GM19455 (cell line): Measurements from ENCODE around the gene PRPF8.

Source experiments
- ATAC-seq: cut with Tn5 transposase; IDR thresholded peaks from one replicate; pipeline ENCODE4 v1.9.1; 2021; ENCODE audit not compliant: unreplicated experiment

Gene PRPF8

DNA sequence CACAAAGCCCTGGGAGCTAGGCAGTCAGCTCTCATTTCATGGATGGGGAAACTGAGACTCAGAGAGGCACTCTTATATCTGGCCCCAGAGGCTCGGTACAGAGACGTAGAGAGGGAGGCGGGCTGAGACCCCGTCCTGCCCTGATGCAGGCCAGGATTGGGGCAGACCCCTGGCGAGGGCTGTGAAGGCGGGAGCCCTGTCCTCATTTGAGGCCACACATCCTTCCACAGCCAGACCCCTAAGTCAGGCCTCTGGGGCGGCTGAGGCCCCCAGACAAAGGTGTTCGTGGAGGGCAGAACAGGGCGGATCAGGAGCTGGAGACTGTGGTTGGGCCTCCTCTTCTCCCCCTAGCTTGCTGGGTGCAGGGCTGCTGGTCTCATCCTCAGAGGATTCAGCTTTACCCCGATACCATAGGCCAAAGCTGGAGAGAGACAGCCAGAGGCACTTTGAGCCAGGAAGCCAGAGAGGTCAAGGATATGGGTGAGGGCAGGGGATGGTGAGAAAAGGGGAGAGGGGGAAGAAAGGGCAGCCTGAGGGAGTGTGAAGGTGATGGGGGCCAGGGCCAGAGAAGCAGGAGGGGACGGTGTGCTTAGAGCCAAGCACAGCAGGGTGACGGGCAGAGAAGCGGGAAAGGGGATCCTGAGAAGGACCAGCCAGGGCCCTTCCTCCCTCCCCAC lies 38.3 kb downstream of the PRPF8 start:
- ATAC-seq: no peak

DNA sequence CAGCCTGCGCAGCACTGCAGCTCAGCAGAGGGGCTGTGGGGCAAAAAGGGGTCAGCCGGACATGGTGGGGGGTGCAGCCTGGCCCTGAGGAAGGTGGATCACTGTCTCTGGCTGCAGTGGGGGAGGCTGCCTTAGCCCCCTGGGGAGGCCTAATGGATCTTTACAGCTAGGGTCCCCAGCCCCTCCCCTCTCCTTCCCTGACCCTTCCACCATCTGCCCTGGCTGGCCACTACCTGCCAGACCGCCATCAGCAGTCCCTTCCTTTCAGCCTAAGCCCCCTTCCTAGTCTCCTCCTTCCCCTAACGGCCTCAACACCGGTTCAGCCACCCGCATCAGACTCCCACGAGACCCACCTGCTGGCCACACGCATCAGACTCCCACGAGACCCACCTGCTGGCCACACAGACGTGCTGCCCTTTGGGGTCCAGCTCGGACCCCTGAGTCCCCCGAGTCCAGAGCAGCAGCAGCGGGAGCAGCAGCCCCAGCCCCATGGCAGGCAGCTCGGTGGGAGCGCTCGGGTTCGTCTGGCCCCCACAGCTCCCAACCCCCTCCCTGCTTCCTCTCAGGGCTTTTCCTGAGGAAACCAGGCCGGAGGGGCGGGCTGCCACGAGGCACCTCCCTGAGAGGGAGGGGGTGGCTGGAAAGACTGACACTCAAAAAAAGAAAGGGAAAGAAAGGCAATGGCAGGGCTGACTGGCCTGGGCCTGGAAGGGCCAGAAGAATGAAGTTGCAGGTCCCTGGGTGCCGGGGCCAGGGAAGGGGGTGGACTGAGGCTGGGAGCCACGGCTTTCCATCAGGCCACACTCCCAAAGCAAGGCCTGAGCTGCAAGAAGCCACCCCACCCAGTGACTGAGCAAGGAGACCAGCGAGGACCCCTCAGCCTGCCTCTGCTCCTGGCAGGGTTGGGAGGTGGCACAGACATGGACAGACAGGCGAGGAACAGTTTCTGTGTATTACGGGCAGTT lies 39.2 kb downstream of the PRPF8 start, which contains the start of gene SCARF1:
Gene SCARF1, minus strand, starts transcription at position 526 of the 965 bp plus-strand sequence. Its CDS starts 35 bp downstream, at position 491.
- ATAC-seq: no peak

DNA sequence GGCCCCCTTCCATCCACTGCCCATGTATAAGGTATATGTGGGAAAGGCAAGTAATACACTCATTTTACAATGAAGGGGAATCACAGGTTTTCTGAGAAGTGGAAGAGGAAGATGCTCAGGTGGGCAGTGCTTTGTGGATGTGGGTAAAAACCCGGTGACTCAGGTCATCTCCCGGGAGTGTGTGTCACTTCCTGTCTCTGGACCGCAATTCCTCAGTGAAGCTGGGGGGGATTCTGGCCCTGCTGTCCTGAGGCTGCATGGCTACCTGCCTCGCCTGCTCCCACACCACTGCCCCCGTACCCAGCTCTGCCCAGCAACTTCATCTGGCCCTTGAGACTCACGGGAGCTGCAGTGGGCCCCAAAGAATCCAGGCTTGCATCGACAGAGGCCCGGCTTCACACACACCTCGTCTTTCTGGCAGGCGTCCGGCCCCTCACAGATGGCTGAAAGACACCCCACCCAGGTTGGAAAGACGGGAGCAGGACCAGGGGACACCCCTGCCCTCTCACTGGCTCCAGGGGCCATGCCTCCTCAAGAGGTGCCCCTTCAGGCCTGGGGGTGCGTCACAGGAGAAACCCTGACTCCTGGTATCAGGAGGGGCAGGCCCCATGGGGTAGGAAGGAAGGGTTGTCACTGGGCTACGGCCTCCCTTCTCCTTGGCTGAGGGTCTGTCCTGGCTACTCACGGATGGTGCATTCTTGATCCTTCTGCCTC lies 40.0 kb downstream of the PRPF8 start:
- ATAC-seq: no peak

DNA sequence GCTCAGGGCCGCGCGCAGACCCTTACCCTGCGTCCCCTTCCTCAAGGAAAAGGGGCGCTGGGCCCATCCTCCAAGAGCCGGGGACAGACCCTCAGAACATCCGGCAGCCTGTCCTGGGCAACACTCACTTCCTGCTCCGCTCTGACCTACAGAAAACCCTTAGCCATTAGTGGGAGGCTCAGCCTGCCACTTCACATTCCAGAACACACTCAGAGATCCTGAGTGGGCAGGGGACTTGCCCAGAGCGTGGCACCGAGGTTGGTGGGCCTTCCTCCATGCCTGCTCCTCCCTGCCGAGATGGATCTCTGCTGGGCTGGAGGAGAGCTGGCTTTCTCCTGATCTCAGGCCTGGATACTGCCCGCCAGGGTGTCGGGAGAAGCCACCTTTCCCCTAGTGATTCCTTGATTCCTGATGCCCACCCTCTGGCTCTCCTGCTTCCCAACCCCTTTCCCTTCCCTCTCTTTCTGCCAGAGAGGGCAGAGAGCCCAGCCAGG lies 40.6 kb downstream of the PRPF8 start:
- ATAC-seq: no peak

DNA sequence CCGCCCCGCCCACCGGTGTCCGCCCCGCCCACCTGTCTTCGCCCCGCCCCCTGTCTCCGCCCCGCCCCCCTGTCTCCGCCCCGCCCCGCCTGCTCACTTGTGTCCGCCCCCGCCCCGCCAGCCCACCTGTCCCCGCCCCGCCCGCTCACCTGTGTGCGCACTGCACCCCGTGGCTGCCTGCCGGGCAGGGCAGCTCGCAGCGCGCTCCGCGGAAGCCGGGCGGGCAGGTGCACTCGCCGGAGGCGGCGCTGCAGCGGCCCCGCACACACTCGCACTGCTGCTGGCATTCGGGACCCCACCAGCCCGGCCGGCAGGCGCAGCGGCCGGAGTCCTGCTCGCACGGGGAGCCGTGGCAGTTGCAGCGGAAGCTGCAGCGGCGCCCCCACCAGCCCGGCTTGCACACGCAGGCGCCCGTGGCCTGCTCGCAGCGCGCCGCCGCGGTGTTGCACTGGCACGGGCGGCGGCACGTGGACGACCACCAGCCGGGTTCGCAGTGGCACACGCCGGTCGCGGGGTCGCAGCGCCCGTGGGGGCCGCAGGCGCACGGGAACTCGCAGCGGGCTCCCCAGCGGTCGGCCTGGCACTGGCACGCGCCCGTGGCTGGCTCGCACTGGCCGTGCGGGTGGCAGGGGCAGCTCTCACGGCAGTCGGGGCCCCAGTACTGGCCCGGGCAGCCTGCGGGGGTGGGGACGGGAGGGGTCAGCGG lies 41.2 kb downstream of the PRPF8 start:
- ATAC-seq: no peak

DNA sequence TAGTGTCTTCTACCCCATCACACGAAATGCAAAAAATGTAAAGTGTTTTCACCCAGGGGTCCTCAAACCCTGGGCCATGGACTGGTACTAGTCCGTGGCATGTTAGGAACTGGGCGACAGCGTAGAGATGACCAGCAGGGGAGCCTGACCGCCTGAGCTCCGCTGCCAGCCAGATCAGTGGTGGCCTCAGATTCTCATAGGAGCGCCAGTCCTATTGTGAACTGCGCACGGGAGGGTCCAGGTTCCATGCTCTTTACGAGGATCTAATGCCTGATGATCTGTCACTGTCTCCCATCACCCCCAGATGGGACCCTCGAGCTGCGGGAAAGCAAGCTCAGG lies 43.6 kb downstream of the PRPF8 start:
- ATAC-seq: no peak

DNA sequence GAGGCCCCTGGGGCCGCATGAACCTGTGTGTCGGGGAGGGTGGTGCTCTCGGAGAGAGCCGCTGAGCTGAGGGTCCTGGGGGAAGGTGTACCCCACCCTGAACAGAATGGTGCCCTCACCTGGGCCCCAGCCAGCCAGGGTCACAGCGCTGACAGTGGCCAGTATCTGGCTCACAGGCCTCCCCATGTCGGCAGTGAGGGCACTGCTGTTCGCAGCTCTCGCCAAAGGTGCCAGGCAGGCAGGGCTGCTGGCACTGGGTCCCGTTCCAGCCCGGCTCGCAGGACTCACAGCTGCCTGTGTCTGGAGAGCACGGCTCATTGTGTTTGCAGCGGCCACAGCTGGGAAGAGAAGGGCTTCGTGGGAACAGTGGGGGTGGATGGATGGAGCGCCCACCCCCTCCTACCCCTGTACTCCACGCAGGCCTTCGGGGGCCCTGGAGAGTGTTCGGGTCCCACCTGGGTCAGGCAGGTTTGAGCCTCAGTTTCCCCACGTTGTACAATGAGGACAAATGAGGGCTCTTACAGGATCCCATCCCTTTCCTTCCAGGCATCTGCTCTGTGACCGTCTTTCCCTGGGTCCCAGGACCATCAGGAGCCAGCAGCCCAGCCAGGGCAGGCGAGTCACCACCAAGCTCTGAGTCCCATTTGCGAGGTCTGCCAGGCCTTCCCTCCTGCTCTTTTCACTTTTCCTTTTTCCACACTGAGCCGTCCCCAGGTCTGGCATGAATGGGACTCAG lies 44.2 kb downstream of the PRPF8 start:
- ATAC-seq: no peak

DNA sequence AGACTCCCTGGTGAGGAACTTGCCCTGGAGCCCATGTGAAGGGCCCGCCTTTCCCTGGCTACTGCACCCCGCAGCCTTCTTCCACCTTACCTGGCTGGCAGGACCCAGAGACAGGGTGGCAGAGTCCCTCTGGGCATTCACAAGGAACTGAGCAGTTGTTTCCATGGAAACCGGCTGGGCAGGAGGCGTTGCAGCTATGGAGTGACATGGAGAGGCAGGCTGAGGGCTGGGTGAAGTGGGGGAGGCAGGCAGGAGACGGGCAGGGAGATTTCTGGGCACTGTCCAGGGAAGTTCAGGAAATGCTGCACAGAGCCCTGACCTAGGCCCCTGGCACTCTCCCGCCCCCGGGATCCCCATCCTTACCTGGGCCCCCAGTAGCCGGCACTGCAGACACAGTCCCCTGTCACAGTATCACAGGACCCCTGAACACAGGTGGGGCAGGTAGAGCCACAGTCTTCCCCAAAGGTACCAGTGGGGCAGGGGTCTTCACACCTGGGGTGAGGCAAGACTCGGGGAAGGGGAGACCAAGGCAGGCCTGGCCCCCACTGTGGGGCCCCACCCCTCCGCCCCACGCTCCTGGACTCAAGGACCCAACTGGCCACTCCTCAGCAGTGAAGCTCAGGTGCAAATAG lies 45.0 kb downstream of the PRPF8 start:
- ATAC-seq: no peak

DNA sequence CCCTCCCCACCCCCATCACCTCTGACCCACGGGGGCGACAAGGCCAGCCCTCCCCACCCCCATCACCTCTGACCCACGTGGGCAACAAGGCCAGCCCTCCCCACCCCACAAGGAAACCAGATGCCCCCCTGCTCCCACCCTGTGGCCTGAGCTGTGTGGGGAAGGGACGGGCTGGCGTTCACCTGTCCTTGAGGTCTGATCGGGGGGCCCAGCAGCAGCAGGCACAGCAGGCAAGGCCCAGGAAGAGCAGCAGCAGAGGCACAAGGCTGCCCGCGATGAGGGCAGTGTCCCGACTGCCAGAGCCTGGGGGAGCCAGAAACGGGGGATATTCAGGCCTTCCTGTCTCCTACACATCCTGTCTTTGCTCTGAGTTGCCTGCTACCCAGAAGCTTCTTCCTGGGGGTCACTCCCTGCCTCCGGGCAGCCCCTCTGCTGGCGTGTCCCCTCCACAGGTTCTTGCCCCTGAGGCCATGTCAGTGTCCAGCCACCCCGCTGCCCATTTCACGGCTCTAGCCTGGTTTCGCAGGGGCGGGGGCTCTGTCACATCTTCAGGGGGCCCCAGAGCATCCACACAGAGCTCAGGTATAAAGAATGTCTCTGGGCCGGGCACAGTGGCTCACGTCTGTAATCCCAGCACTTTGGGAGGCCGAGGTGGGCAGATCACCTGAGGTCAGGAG lies 45.9 kb downstream of the PRPF8 start:
- ATAC-seq: no peak

DNA sequence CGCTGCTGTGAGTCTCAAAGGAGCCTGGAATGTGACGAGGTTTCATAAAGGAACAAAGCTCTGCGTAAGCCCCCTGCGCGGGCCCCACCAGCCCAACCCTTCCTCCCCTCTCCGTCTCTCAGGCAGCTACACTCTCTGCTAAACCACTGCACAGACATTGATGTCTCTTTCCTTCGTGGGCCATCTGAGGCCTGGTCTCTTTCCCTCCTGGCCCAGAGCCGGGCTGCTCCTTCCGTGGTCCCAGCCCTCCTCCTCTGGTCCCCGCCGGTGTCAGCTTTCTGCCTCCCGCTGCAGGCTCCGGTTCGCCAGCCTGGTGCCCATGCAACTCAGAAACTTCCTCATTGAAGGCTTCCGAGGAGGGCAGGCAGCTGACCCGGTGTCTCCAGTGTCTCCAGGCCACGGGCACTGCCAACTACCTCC lies 46.5 kb downstream of the PRPF8 start:
- ATAC-seq: no peak

DNA sequence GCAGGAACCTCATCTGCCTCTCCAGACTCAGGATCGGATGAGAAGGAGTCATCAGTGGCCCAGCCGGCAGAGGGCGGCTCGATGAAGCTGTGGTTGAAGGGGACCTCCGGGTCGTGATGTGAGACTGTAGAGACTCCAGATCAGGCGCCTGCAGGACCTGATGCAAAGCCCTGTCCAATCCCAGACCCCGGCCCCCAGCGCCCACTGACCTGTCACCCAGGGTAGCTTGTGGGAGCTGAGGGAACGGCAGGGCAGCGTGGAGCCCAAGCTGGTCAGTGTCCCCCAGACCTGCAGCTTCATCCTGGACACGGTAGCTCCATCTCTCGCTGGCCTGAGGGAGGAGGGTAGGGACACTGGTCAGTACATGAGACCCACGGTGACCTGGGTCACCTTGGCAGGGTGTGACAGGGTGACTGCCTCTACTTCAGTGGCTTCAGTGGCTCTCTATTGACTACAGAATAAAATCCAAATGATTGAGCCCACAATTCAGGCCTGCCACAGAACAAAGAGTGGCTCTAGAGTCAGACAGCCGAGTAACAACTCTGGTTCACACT lies 47.9 kb downstream of the PRPF8 start:
- ATAC-seq: no peak

DNA sequence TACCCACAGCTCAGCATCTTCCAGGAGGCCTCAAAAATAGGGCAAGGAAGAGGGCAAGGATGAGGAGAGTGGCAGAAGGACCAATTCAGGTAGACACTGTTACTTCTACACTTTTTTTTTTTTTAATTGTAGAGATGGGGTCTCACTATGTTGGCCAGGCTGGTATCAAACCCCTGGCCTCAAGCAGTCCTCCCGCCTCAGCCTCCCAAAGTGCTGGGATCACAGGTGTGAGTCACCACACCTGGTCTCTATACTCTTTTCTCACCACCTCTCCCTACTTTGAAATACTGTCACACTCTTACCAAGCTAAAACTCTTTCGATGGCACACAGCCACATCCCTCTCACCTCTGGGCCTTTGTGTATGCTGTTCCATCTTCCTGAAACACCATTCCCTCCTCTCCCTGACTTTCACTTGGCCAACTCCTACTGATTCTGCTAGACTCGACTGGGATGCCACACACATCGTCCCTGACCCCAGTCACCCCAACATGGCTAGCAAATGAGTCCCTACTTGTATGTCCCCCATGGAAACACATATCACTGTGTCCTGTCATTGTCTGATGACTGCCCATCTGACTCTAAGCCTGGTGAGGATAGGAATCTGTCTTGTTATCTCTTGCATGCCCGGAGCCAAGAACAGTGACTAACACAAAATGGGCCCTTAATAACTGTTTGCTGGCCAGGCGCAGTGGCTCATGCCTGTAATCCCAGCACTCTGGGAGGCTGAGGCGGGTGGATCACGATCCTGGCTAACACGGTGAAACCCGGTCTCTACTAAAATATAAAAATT lies 48.8 kb downstream of the PRPF8 start:
- no peak for ATAC-seq

DNA sequence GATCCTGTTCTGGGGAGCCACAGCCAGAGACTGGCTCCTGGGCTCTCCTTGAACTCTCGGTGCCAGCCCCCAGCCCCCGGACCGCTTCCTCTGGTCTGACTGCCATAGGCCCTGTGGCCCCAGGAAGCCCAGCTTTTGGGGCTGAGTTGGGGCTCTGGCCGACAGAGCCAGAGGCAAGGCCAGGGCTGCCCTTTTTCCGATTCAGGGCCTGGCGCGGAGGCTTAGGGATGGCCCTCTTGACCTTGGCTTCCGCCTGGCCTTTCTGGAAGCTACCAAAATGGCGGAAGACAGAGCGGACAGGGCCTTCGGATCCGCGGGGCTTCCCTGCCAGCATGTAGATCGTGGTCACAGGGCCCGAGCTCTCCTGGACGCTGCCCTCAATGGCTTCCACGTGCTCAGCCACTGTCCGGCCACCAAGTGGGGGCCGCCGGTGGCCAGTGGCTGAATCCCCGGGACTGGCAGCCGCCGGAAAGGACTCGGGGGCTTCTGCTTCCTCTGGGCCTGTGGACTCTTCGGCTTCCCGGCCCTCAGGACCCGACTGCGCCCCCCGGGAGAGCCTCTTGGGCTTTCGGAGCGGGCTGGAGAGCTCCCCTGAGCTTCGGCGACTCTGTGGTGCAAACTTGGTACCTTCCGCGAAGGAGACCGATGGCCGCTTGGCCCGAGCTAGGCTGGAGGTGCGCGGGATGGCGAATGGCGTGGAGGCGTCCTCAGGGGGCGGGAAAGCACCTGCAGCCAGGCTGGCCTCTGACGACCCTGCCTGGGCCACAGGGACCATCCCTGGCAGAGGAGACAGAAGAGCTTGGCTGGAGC lies 49.6 kb downstream of the PRPF8 start:
- ATAC-seq: no peak

DNA sequence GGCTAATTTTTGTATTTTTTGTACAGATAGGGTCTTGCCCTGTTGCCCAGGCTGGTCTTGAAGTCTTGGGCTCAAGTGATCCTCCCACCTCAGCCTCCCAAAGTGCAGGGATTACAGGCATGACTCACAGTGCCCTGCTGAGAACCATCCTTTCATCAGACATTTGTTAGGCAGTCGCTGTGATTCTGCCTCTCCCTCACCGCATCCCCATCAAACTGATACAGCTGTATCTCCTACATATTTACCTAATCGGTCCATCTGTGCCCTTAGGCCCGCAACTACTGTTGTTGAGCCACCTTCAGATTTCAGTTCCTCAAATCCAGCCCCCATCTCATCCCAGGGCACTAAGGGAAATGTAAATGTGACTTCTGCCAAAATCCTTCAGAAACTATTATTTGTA lies 54.0 kb downstream of the PRPF8 start:
- no peak for ATAC-seq

DNA sequence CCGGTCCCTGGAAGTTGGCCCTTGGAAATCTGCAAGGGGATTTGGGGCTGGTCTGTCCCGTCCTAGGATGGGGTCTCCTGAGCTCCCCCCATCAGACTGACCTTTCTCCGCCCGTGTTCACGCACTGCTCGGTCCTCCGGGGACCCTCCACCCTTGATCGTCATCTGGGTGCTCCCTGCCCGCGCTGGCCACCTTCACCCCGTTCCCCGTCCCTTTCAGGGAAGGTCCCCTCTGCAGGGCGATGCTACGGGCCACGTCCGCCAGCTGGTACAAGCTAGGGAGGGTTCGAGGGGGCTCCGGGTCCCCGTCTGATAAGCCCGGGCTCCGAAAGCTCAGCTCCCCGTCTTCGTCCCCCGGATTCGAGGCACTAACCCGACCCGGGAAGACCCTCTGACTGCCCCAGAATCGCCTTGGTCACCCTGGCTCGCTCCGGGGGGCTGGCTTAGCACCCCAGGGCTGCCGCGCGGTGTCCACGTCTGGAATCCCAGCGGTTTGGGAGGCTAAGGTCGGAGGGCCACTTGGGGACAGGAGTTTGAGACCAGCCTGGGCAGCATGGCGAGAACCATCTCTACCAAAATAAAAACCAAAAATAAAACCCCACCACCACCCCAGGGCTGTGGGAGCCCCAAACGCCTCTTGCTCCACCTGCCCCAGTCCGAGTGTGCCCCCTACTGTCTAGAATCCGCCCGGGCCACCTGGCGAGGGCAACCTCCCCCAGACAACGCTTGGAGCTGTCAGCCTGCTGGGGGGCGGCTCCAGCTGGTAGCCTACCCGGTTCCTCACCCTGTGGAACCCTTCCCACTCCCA lies 55.0 kb downstream of the PRPF8 start:
- ATAC-seq: no peak

DNA sequence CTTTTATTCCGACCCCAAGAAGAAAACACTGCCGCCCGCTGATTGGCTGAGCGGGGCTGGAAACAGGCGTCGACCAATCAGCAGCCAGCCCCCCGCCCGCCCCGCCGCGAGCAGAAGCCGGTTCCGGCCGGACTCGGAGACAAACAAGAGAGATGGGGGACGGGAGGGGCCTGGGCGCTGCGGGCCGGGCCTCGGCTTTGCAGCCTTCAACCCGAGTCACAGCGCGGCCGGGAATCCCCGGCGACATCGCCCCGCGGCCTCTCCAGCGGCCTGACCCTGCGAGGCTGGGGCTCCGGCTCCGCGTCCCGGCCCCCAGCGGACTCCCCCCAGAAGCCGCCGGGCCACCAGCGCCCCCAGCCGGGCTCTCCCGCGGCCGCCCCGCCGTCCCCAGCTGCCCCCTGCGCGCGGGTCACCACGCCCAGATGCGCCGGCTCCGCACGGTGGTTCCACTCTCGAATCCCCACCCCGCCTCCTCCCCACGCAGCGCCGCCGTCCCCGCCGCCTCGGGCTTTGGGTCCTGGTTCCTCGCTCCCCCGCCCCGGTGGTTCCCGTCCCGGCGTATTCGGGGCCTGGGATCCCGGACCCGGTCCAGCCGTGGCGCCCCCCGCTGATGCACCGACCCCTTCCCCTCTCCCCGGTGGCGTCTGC lies 55.7 kb downstream of the PRPF8 start:
- ATAC-seq: peak; percentile 54
